Kidney tubule cell (primary cell): Measurements from ENCODE around the gene SSTR5.
"Not testable (repeated sequence)": the region's sequence is repeated elsewhere in the genome, so short reads cannot be mapped to it uniquely, and the experiment has no call there.

Experiments
- DNase-seq: peaks from one replicate; pipeline ENCODE4 v3.0.0-alpha.2; 2018; ENCODE audit warnings: low spot score

Gene SSTR5

GRCh38 chr16:1075546-1075945 lies 3.0 kb downstream of the SSTR5 start:
- no peak for DNase-seq

- DNase-seq: no peak
Measured at GRCh38 chr16:1076801-1077576, 4.4 kb downstream of the SSTR5 start.

DNA sequence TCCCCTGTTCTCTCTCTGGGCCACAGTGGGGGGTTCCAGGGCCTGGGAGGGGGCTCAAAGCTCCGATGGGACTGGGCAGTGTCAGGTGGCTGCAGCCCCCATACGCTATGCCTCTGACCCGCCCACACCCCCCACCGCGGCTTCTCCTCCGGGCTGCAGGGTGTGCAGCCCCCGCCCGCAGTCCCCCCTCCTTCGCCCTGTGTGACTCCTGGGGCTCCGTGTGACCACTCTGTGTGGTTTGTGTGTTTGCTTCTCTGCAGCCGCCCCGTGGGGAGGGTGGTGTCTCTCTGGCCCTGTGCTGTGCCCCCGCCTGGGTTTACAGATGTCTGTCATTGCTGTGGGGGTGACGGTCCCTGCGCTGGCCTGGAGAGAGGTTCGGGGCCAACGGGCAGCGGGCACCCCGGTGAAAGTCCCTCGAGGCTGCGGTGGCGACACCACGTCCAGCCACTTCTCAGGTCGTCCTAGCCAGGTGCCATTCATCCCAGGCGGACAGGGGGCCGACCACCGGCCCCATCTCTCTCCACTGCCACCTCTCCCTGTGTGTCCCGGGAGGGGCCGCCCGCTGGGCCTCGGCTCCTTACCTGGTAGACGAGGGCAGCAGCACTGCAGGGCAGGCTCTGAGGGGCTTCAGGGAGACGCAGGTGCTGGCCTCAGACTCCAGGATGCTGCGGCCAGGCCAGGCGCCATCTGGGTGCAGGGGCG lies 5.5 kb downstream of the SSTR5 start:
- no peak for DNase-seq

DNA sequence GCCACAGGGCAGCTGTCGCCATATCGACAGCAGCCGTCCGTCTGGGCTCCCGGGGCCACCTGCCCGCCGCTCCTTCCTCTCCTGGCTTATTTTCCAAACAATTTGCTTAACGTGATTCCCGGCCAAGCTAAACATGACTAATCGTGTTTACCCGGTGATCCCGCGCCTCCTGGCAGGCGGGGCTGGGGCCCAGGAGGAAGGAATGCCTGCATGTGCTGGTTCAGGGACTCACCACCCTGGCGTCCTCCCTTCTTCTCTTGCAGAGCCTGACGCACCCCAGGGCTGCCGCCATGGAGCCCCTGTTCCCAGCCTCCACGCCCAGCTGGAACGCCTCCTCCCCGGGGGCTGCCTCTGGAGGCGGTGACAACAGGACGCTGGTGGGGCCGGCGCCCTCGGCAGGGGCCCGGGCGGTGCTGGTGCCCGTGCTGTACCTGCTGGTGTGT lies 6.1 kb downstream of the SSTR5 start:
- DNase-seq: peak; percentile 84

DNA sequence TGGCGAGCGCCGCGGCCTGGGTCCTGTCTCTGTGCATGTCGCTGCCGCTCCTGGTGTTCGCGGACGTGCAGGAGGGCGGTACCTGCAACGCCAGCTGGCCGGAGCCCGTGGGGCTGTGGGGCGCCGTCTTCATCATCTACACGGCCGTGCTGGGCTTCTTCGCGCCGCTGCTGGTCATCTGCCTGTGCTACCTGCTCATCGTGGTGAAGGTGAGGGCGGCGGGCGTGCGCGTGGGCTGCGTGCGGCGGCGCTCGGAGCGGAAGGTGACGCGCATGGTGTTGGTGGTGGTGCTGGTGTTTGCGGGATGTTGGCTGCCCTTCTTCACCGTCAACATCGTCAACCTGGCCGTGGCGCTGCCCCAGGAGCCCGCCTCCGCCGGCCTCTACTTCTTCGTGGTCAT lies 6.8 kb downstream of the SSTR5 start:
- DNase-seq: no peak

- no peak for DNase-seq
Measured at GRCh38 chr16:1079786-1080525, 7.4 kb downstream of the SSTR5 start.

DNA sequence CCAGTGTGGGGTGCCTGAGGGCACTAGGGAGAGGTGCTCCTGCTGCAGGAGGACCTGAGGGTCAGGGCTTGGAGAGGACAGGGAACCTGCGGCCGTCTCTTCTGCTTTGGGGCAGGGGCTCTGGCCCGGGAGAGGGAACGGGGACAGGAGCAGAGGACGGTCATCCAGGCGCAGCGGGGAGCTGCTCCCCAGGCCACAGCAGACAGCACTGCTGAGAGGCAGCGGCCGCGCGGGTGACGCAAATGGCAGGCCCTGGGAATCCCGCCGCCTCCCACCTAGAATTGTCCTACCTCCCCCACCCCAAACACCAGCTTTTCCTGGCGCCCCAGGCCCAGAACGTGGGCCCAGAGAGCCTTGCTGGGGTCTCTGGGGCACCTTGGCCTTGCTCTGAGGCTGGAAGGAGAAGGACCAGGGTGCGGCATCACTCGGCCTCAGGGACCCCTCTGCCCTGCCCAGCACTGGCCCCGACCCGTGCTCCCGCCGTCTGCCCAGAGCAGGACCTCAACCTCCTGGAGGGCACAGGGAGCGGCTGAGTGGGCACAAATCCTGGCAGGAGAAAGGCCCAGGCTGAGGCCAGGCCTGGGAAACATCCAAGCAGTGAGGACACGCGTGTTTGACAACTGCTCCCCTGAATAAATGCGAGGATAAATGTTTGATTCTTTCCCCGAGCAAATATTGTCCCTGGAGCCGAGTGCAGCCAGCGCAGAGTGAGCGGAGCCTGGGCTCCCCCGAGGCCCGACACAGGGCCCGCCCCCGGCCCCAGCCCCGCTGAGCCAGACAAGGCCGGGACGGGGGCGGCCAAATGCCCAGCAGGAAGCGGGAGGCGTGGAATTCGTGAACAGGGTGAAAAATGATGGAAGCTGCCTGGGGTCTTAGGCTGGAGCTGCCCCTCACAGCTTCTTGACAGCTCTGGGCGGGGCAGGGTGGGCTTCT lies 8.5 kb downstream of the SSTR5 start:
- DNase-seq: no peak

- DNase-seq: no peak
Measured at GRCh38 chr16:1081734-1082265, 9.3 kb downstream of the SSTR5 start.

DNA sequence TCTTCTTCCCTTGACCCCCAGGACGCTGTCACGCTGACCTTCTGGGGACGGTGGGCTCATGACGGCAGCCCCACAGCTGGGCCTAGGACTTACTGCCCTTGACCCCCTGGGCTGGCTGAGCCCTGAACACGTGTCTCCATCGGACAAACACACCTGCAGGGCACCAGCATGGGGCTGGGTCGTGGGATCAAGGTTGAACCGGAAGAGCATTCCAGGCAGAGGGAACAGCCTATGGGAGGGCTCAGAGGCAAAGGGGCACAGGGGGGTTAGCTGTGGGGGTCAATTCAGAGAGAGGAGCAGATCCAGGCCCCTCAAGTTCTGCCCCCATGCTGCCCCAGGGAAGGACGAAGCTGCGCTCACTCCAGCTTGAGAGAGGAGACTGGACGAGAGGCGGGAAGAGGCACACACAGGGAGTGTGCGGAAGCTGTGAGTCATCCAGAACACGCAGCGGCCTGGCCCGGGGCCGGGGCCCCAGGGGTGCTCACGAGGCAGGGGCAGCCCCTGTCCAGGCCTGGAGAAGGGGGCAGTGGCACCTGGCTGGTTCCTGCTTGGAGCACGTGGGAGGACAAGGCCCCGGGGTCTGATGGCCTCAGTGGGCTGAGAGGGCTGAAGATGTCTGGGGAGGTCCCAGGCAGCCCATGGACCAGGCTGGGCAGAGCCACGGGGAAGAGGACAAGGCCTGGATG lies 9.9 kb downstream of the SSTR5 start:
- DNase-seq: peak; percentile 52

GRCh38 chr16:1082952-1083675 lies 10.6 kb downstream of the SSTR5 start:
- peak; percentile 55 for DNase-seq

- no peak for DNase-seq
Measured at GRCh38 chr16:1084971-1085370, 12.4 kb downstream of the SSTR5 start.

DNA sequence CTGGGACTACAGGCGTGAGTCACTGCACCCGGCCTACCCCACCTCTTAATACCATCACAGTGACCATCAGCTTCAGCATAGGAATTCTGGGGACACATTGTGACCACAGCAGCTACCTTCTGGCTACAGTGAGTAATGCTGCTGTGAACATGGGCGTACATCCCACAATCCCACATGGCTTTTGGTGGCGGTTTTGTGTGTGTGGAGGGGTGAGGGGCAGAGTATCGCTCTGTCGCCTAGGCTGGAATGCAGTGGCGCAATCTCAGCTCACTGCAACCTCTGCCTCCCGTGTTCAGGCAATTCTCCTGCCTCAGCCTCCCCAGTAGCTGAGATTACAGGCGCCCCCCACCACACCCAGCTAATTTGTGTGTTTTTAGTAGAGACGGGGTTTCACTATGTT lies 13.9 kb downstream of the SSTR5 start:
- not testable (repeated sequence) for DNase-seq

GRCh38 chr16:1088295-1089170 lies 16.0 kb downstream of the SSTR5 start:
- no peak for DNase-seq

DNA sequence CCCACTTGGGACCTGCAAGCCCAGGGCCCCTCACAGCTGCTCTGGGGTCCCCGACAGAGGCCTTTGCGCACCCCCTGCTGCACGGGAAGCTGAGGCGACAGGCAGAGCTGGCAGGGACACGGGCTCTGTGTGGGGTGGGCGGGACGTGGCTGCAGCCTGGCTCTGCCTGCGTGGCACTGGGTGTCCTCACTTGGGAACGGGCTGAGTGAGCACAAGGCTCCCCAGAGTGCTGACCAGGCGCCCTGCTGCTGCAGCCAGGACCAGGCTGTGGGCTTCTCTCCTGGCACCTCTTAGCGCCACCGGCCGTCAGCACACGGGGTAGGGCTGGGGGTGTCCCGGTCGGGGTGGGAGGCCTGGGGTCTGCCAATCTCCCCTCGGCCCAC lies 16.9 kb downstream of the SSTR5 start:
- DNase-seq: no peak

- peak; percentile 18 for DNase-seq
Measured at GRCh38 chr16:1089822-1090619, 17.5 kb downstream of the SSTR5 start.

GRCh38 chr16:1090620-1091587 lies 18.4 kb downstream of the SSTR5 start:
- DNase-seq: no peak

- DNase-seq: no peak
Measured at GRCh38 chr16:1091992-1092552, 19.5 kb downstream of the SSTR5 start.
